Measurements from ENCODE around the gene ABCG1. TPM values are rescaled to one million over a fixed set of nuclear protein-coding genes. Genes with fewer than 3 reads are reported as not detected.

ABCG1 gene
- total RNA-seq, 3 donors from 2014 or later: 44.4 to 67.0 (median 56.8) TPM

- TF ChIP-seq, protein P1, sequence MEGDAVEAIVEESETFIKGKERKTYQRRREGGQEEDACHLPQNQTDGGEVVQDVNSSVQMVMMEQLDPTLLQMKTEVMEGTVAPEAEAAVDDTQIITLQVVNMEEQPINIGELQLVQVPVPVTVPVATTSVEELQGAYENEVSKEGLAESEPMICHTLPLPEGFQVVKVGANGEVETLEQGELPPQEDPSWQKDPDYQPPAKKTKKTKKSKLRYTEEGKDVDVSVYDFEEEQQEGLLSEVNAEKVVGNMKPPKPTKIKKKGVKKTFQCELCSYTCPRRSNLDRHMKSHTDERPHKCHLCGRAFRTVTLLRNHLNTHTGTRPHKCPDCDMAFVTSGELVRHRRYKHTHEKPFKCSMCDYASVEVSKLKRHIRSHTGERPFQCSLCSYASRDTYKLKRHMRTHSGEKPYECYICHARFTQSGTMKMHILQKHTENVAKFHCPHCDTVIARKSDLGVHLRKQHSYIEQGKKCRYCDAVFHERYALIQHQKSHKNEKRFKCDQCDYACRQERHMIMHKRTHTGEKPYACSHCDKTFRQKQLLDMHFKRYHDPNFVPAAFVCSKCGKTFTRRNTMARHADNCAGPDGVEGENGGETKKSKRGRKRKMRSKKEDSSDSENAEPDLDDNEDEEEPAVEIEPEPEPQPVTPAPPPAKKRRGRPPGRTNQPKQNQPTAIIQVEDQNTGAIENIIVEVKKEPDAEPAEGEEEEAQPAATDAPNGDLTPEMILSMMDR (IDR thresholded peaks at IDR 0.05): no peak
- intact Hi-C loops (cut with DNase I, micrococcal nuclease): loop anchor here (5.0 to 10.0 kb wide), 2 partner anchors 94 to 101 kb away; no protein-coding TSS in a partner anchor
- ATAC-seq (no peak), DNase-seq (no peak)
- Histone ChIP-seq H3K36me3 (ENCODE audit: low read depth) (no peaks in the 10 kb centered on the region), H3K4me1 (ENCODE audit: low read depth) (peaks cover 2% of the 10 kb centered on the region), H3K9me3 (no peaks in the 10 kb centered on the region), H3K4me3 (no peak overlapping the region)
Observed at GRCh38 chr21:42255825-42256224, 36.9 kb downstream of the ABCG1 start.

- DNase-seq (no peak), ATAC-seq (no peak)
- Histone ChIP-seq H3K9me3 (no peaks in the 10 kb centered on the region), H3K4me3 (no peak overlapping the region), H3K36me3 (ENCODE audit: low read depth) (no peaks in the 10 kb centered on the region), H3K4me1 (ENCODE audit: low read depth) (peaks cover 2% of the 10 kb centered on the region)
- TF ChIP-seq, protein P1 (IDR thresholded peaks at IDR 0.05): no peak
- intact Hi-C loops (cut with DNase I, micrococcal nuclease): loop anchor here (5.0 to 10.0 kb wide), 2 partner anchors 94 to 102 kb away; no protein-coding TSS in a partner anchor
Observed at GRCh38 chr21:42256316-42256715, 37.4 kb downstream of the ABCG1 start.

DNA sequence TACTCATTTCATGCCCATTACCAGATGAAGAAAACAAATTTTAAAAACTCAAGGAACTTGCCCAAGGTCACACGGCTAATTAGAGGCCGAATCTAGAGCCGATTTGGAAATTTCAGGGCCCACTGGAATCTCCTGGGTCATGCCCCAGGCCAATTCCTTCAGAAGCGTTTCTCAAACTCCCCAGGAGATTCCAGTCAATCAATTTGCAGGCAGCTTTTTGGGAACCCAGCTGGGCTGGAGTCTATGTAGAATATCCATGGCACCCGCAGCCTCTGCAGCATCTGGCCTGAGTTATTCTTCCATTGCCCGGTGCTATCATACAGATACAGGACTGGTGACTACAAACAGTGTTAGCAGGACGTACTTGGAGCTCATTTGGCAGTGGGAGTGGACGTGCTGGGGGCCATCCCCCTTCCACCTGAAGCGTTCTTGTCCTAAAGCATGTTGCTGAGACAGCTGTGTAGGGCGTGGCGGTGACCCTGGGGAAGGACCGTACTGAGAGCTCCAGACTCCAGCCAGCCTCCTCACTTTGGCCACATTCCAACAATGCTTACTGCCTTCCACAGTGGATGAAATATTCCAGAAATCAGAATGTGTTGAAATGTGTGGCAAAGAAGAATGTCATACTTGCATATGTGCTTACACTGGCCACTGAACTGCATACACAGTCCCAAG, 38.3 kb downstream of the ABCG1 start:
- Histone ChIP-seq H3K36me3 (ENCODE audit: low read depth) (no peaks in the 10 kb centered on the region), H3K9me3 (no peaks in the 10 kb centered on the region), H3K4me3 (no peak overlapping the region), H3K4me1 (ENCODE audit: low read depth) (peaks cover 2% of the 10 kb centered on the region)
- intact Hi-C loops (cut with DNase I, micrococcal nuclease): loop anchor here (5.0 to 10.0 kb wide), 2 partner anchors 95 to 102 kb away; no protein-coding TSS in a partner anchor
- DNase-seq: no peak
- TF ChIP-seq, protein P1 (IDR thresholded peaks at IDR 0.05): no peak
- ATAC-seq: no peak

DNA sequence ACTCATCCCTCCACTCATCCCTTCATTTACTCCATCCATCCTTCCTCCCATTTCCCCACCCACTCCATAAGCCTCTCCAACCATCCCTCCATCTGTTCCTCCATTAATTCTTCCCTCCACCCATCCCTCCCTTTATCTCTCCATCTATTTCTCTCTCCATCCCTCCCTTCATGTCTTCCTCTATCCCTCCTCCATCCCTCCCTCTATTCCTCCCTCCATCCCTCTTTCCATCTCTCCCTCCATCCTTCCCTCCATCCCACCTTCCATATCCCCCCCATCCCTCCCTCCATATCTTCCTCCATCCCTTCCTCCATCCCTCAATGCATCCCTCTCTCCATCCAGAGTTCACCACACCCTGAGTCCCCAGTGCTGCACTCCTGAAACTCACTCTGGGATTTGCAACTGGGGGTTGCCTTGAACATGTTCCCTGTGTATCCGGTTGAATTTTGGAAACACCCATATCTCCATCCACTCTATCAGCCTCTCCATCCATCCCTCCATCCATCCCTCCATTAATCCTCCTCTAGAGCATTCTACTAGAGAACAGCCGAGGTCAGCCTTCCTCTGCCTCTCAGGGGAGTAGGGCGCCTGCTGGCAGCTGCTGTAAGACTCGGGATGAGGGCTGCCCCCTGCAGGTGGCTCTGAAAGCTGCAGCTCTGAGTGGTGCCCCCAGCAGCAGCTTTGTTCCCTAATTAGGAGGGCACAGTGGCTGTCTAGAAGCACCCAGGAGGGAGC, 39.4 kb downstream of the ABCG1 start:
- Histone ChIP-seq H3K4me1 (ENCODE audit: low read depth) (peaks cover 2% of the 10 kb centered on the region), H3K4me3 (no peak overlapping the region), H3K36me3 (ENCODE audit: low read depth) (no peaks in the 10 kb centered on the region), H3K9me3 (no peaks in the 10 kb centered on the region)
- intact Hi-C loops (cut with DNase I, micrococcal nuclease): loop anchor here (5.0 to 10.0 kb wide), 2 partner anchors 96 to 104 kb away; no protein-coding TSS in a partner anchor
- peak; percentile 88 for ATAC-seq
- peak; percentile 82 to 89 (median 88) for DNase-seq
- TF ChIP-seq, protein P1 (IDR thresholded peaks at IDR 0.05): peak; percentile 90

GRCh38 chr21:42258885-42259407, 40.0 kb downstream of the ABCG1 start:
- no peak for ATAC-seq
- intact Hi-C loops (cut with DNase I, micrococcal nuclease): loop anchor here (5.0 to 10.0 kb wide), 2 partner anchors 97 to 104 kb away; no protein-coding TSS in a partner anchor
- DNase-seq: no peak
- TF ChIP-seq, protein P1 (IDR thresholded peaks at IDR 0.05): no peak
- H3K36me3 ChIP-seq (ENCODE audit: low read depth): no peaks in the 10 kb centered on the region
- no peaks in the 10 kb centered on the region for H3K9me3 ChIP-seq
- H3K4me1 ChIP-seq (ENCODE audit: low read depth): peaks cover 2% of the 10 kb centered on the region
- H3K4me3 ChIP-seq: no peak overlapping the region
